WTC11 (cell line): ENCODE data around the gene GRK6. TPM values are rescaled to one million over a fixed set of nuclear protein-coding genes. Genes with fewer than 3 reads are reported as not detected.

Source experiments
- ATAC-seq: fragments of 200-7000 bp; cut with Tn5 transposase; 2 replicates; pipeline ENCODE4 v1.10.0; 2021; ENCODE audit warnings: mild to moderate bottlenecking, moderate library complexity
- CTCF ChIA-PET: fragments of 300-600 bp; sonication (Branson Sonifier 250); formaldehyde crosslinking; loops from one replicate; lab custom pipeline; 2021; ENCODE audit warnings: antibody characterized with exemption; lab: Charles Lee
- POLR2A ChIA-PET: fragments of 350-600 bp; sonication (Branson Sonifier 250); formaldehyde crosslinking; loops from one replicate; lab custom pipeline; 2021; ENCODE audit warnings: antibody characterized with exemption; lab: Charles Lee
- DNase-seq: peaks from one replicate; pipeline ENCODE4 v3.0.0; 2021; ENCODE audit warnings: low spot score
- H3K27ac Mint-ChIP-seq: 2 replicates; pipeline ENCODE4 v1.8.0; 2021; ENCODE audit warnings: mixed read lengths
- H3K27me3 Mint-ChIP-seq: 2 replicates; pipeline ENCODE4 v1.8.0; 2021; ENCODE audit warnings: low read depth, mild to moderate bottlenecking, moderate library complexity, mixed read lengths
- H3K36me3 Mint-ChIP-seq: 2 replicates; pipeline ENCODE4 v1.8.0; 2021; ENCODE audit warnings: mixed read lengths
- H3K4me1 Mint-ChIP-seq: 2 replicates; pipeline ENCODE4 v1.8.0; 2022; ENCODE audit warnings: mixed read lengths
- H3K4me3 Mint-ChIP-seq: 2 replicates; pipeline ENCODE4 v1.8.0; 2021; ENCODE audit warnings: mild to moderate bottlenecking, moderate library complexity, mixed read lengths
- H3K9me3 Mint-ChIP-seq: 2 replicates; pipeline ENCODE4 v1.8.0; 2021; ENCODE audit warnings: mixed read lengths
- AFF4 ChIP-seq: sonication (generic); formaldehyde crosslinking; IDR thresholded peaks from 2 replicates; pipeline ENCODE4 v1.8.1; 2023; ENCODE audit warnings: mild to moderate bottlenecking, missing genetic modification reagents, borderline replicate concordance
- CBFB ChIP-seq: sonication (generic); formaldehyde crosslinking; IDR thresholded peaks from 2 replicates; pipeline ENCODE4 v1.8.1; 2022; ENCODE audit warnings: mild to moderate bottlenecking, low read depth, missing genetic modification reagents
- CTCF ChIP-seq: fragments of 200-600 bp; IDR thresholded peaks from 2 replicates; pipeline ENCODE4 v1.8.0; 2022; ENCODE audit warnings: antibody characterized with exemption
- EMX1 ChIP-seq: fragments of 250-450 bp; sonication (Bioruptor Pico); IDR thresholded peaks from 2 replicates; pipeline ENCODE4 v1.8.0; 2021; ENCODE audit warnings: mild to moderate bottlenecking
- FOXP1 ChIP-seq: sonication (generic); formaldehyde crosslinking; IDR thresholded peaks from 2 replicates; pipeline ENCODE4 v1.8.0; 2022; ENCODE audit warnings: missing genetic modification reagents, mild to moderate bottlenecking, moderate library complexity, borderline replicate concordance
- GRHL2 ChIP-seq: fragments of 250-450 bp; sonication (Bioruptor Pico); IDR thresholded peaks from 2 replicates; pipeline ENCODE4 v1.8.0; 2022; ENCODE audit warnings: mild to moderate bottlenecking, moderate library complexity; ENCODE audit not compliant: insufficient replicate concordance, severe bottlenecking
- GTF2I ChIP-seq: fragments of 250-450 bp; sonication (Bioruptor Pico); conservative IDR thresholded peaks from 2 replicates; pipeline ENCODE4 v1.4.0; 2021; ENCODE audit warnings: mild to moderate bottlenecking
- HMGA2 ChIP-seq: fragments of 250-450 bp; sonication (Bioruptor Pico); IDR thresholded peaks from 2 replicates; pipeline ENCODE4 v1.4.0; 2021; ENCODE audit warnings: mild to moderate bottlenecking, moderate library complexity
- HMGXB4 ChIP-seq: sonication (generic); formaldehyde crosslinking; IDR thresholded peaks from 2 replicates; pipeline ENCODE4 v1.8.1; 2023; ENCODE audit warnings: mild to moderate bottlenecking, moderate library complexity, missing genetic modification reagents
- JAZF1 ChIP-seq: fragments of 250-450 bp; sonication (Bioruptor Pico); IDR thresholded peaks from 2 replicates; pipeline ENCODE4 v1.9.0; 2021; ENCODE audit warnings: moderate library complexity, mild to moderate bottlenecking, inconsistent platforms
- KAT7 ChIP-seq: sonication (generic); formaldehyde crosslinking; IDR thresholded peaks from 2 replicates; pipeline ENCODE4 v1.8.1; 2023; ENCODE audit warnings: missing genetic modification reagents, mild to moderate bottlenecking, borderline replicate concordance
- MXD4 ChIP-seq: fragments of 250-450 bp; sonication (Bioruptor Pico); IDR thresholded peaks from 2 replicates; pipeline ENCODE4 v1.8.0; 2021; ENCODE audit warnings: mild to moderate bottlenecking, moderate library complexity, borderline replicate concordance
- NR1H2 ChIP-seq: sonication (generic); formaldehyde crosslinking; IDR thresholded peaks from 2 replicates; pipeline ENCODE4 v1.9.0; 2021; ENCODE audit warnings: mild to moderate bottlenecking, moderate library complexity, missing genetic modification reagents
- RELA ChIP-seq: sonication (generic); formaldehyde crosslinking; IDR thresholded peaks from 2 replicates; pipeline ENCODE4 v1.8.1; 2022; ENCODE audit warnings: missing genetic modification reagents, mild to moderate bottlenecking, borderline replicate concordance
- SP1 ChIP-seq: sonication (generic); formaldehyde crosslinking; conservative IDR thresholded peaks from 2 replicates; pipeline ENCODE4 v1.8.1; 2022; ENCODE audit warnings: missing genetic modification reagents
- USF2 ChIP-seq: sonication (generic); formaldehyde crosslinking; IDR thresholded peaks from 2 replicates; pipeline ENCODE4 v1.8.1; 2023; ENCODE audit warnings: mild to moderate bottlenecking, missing genetic modification reagents, moderate library complexity
- ZBTB21 ChIP-seq: sonication (generic); formaldehyde crosslinking; IDR thresholded peaks from 2 replicates; pipeline ENCODE4 v1.8.1; 2023; ENCODE audit warnings: mild to moderate bottlenecking, missing genetic modification reagents, borderline replicate concordance
- ZBTB43 ChIP-seq: sonication (generic); formaldehyde crosslinking; IDR thresholded peaks from 2 replicates; pipeline ENCODE4 v1.8.1; 2023; ENCODE audit warnings: mild to moderate bottlenecking, missing genetic modification reagents
- ZNF121 ChIP-seq: sonication (generic); formaldehyde crosslinking; IDR thresholded peaks from 2 replicates; pipeline ENCODE4 v1.8.0; 2023; ENCODE audit warnings: missing genetic modification reagents
- ZNF138 ChIP-seq: sonication (generic); formaldehyde crosslinking; conservative IDR thresholded peaks from 2 replicates; pipeline ENCODE4 v1.8.1; 2022; ENCODE audit warnings: mild to moderate bottlenecking, moderate library complexity, missing genetic modification reagents
- ZNF232 ChIP-seq: sonication (generic); formaldehyde crosslinking; IDR thresholded peaks from 2 replicates; pipeline ENCODE4 v1.8.0; 2022; ENCODE audit warnings: mild to moderate bottlenecking, missing genetic modification reagents
- total RNA-seq: library from RNA; stranded (reverse); gene quantifications from 3 replicates; pipeline ENCODE4 v1.2.3, GENCODE V29; 2021

The GRK6 gene
- total RNA-seq, 1 experiment from 2014 or later, result 69.2 TPM

- CTCF ChIA-PET, result interaction anchor here (0.6 to 7.2 kb wide), 40 partner anchors 8 to 920 kb away, joined by 3 to 175 read pairs (median 5); partner anchors contain the start of genes DBN1, DDX41, F12 and GRK6
- POLR2A ChIA-PET, result interaction anchor here (1.0 to 2.1 kb wide), 8 partner anchors 10 to 87 kb away, joined by 3 to 12 read pairs (median 4); partner anchors contain the start of gene PDLIM7
- no peaks in the 10 kb centered on the region for H3K9me3 Mint-ChIP-seq
- peaks cover 32% of the 10 kb centered on the region for H3K36me3 Mint-ChIP-seq
- no peak for DNase-seq
- H3K4me3 Mint-ChIP-seq, result no peak overlapping the region
- peaks cover 19% of the 10 kb centered on the region for H3K4me1 Mint-ChIP-seq
- H3K27ac Mint-ChIP-seq, result no peak overlapping the region
- ATAC-seq, result no peak
- H3K27me3 Mint-ChIP-seq, result peaks cover 3% of the 10 kb centered on the region
- TF ChIP-seq ZNF138 (CRISPR knock-in tag), result no peak
- TF ChIP-seq RELA (CRISPR knock-in tag), result peak; percentile 48; the same call in 1 of the 2 replicates
- TF ChIP-seq, all 79 proteins: peak for 1
These were observed 31.6 kb downstream of the GRK6 start for GRCh38 chr5:177457852-177458681.

GRCh38 chr5:177458912-177459350 lies 32.5 kb downstream of the GRK6 start:
- ATAC-seq (no peak), DNase-seq (no peak)
- no peak overlapping the region for H3K27ac Mint-ChIP-seq
- H3K36me3 Mint-ChIP-seq, result peaks cover 39% of the 10 kb centered on the region
- TF ChIP-seq SP1 (CRISPR knock-in tag) (no peak), ZNF232 (CRISPR knock-in tag) (no peak), HMGA2 (CRISPR knock-in tag) (no peak), ZNF138 (CRISPR knock-in tag) (no peak), GRHL2 (CRISPR knock-in tag) (no peak), ZNF121 (CRISPR knock-in tag) (no peak), ZBTB43 (no peak), AFF4 (CRISPR knock-in tag) (no peak), MXD4 (no peak)
- ChIA-PET CTCF (interaction anchor here (0.6 to 2.8 kb wide), 3 partner anchors 33 to 55 kb away, joined by 7 to 41 read pairs (median 33); partner anchors contain the start of gene GRK6), POLR2A (interaction anchor here (1.8 kb wide), 1 partner anchor 13 kb away, joined by 9 read pairs; no protein-coding TSS in a partner anchor)
- H3K4me3 Mint-ChIP-seq, result no peak overlapping the region
- no peaks in the 10 kb centered on the region for H3K9me3 Mint-ChIP-seq
- peaks cover 13% of the 10 kb centered on the region for H3K4me1 Mint-ChIP-seq
- H3K27me3 Mint-ChIP-seq, result no peaks in the 10 kb centered on the region

- peaks cover 12% of the 10 kb centered on the region for H3K4me1 Mint-ChIP-seq
- H3K36me3 Mint-ChIP-seq, result peaks cover 39% of the 10 kb centered on the region
- CTCF ChIA-PET, result interaction anchor here (0.6 to 2.8 kb wide), 3 partner anchors 33 to 56 kb away, joined by 7 to 41 read pairs (median 33); partner anchors contain the start of gene GRK6
- H3K27ac Mint-ChIP-seq, result no peak overlapping the region
- POLR2A ChIA-PET, result interaction anchor here (1.1 kb wide), 2 partner anchors 10 to 13 kb away, joined by 4 read pairs; no protein-coding TSS in a partner anchor
- ATAC-seq (no peak), DNase-seq (no peak)
- no peaks in the 10 kb centered on the region for H3K27me3 Mint-ChIP-seq
- no peak overlapping the region for H3K4me3 Mint-ChIP-seq
- H3K9me3 Mint-ChIP-seq, result no peaks in the 10 kb centered on the region
- no peak for TF ChIP-seq CTCF
- no peak for TF ChIP-seq JAZF1 (CRISPR knock-in tag)
- TF ChIP-seq CBFB, result no peak
- TF ChIP-seq FOXP1 (CRISPR knock-in tag), result no peak
- TF ChIP-seq ZBTB21, result no peak
- no peak for TF ChIP-seq KAT7 (CRISPR knock-in tag)
- TF ChIP-seq EMX1 (CRISPR knock-in tag), result no peak
- no peak for TF ChIP-seq HMGXB4
- no peak for TF ChIP-seq USF2 (CRISPR knock-in tag)
- no peak for TF ChIP-seq GTF2I (CRISPR knock-in tag)
- TF ChIP-seq NR1H2 (CRISPR knock-in tag), result no peak
These were observed 32.9 kb downstream of the GRK6 start for GRCh38 chr5:177459357-177459756.
